Calu3 (cell line): ENCODE results near the gene TMEM222. TPM values are rescaled to one million over a fixed set of nuclear protein-coding genes. Genes with fewer than 3 reads are reported as not detected.

Source experiments
- BruUV-seq: library from RNA; stranded (reverse); fragments of 400-500 nt; replicated peaks from 2 replicates; lab custom pipeline; 2021; lab: Mats Ljungman, UMichigan
- CTCF ChIA-PET: fragments of 300-600 bp; sonication (Branson Sonifier 250); formaldehyde crosslinking; loops from one replicate; lab custom pipeline; 2022; ENCODE audit warnings: antibody characterized with exemption; lab: Charles Lee
- DNase-seq: peaks from one replicate; pipeline ENCODE4 v3.0.0; 2022
- H3K27ac Mint-ChIP-seq: one replicate; pipeline ENCODE4 v1.8.0; 2022; ENCODE audit warnings: mixed read lengths; ENCODE audit not compliant: unreplicated experiment
- H3K27me3 Mint-ChIP-seq: one replicate; pipeline ENCODE4 v1.8.0; 2022; ENCODE audit warnings: mixed read lengths; ENCODE audit not compliant: unreplicated experiment
- H3K36me3 Mint-ChIP-seq: one replicate; pipeline ENCODE4 v1.8.0; 2022; ENCODE audit warnings: mild to moderate bottlenecking, moderate library complexity, mixed read lengths; ENCODE audit not compliant: insufficient read depth, unreplicated experiment
- H3K4me1 Mint-ChIP-seq: one replicate; pipeline ENCODE4 v1.8.0; 2022; ENCODE audit warnings: mild to moderate bottlenecking, low read depth, mixed read lengths; ENCODE audit not compliant: unreplicated experiment
- H3K4me3 Mint-ChIP-seq: one replicate; pipeline ENCODE4 v1.8.0; 2022; ENCODE audit warnings: mild to moderate bottlenecking, low read depth, moderate library complexity, mixed read lengths; ENCODE audit not compliant: unreplicated experiment
- H3K9me3 Mint-ChIP-seq: one replicate; pipeline ENCODE4 v1.8.0; 2022; ENCODE audit warnings: low read depth, mixed read lengths; ENCODE audit not compliant: unreplicated experiment
- intact Hi-C: fragments of 100-400 bp; cut with micrococcal nuclease; formaldehyde crosslinking; loops from one replicate; pipeline ENCODE4 v1.10.0; 2022; ENCODE audit not compliant: unreplicated experiment
- total RNA-seq: library from RNA; stranded (reverse); gene quantifications from 2 replicates; pipeline ENCODE4 v1.2.3, GENCODE V29; 2022
- TF ChIP-seq, protein P1 (sequence below): fragments of 200-600 bp; IDR thresholded peaks from one replicate; pipeline ENCODE4 v1.8.0; 2022; ENCODE audit warnings: antibody characterized with exemption; ENCODE audit not compliant: unreplicated experiment

The TMEM222 gene
- total RNA-seq, 1 experiment from 2014 or later = 30.4 TPM

GRCh38 chr1:27365372-27366112 lies 43.6 kb downstream of the TMEM222 start:
- no peaks in the 10 kb centered on the region for H3K9me3 Mint-ChIP-seq
- peak; percentile 71 for DNase-seq
- intact Hi-C loops = no loop called here
- H3K4me3 Mint-ChIP-seq = peak overlapping the region; percentile 90
- peaks cover 25% of the 10 kb centered on the region for H3K36me3 Mint-ChIP-seq
- H3K4me1 Mint-ChIP-seq = peaks cover 7% of the 10 kb centered on the region
- no peaks in the 10 kb centered on the region for H3K27me3 Mint-ChIP-seq
- TF ChIP-seq, protein P1, sequence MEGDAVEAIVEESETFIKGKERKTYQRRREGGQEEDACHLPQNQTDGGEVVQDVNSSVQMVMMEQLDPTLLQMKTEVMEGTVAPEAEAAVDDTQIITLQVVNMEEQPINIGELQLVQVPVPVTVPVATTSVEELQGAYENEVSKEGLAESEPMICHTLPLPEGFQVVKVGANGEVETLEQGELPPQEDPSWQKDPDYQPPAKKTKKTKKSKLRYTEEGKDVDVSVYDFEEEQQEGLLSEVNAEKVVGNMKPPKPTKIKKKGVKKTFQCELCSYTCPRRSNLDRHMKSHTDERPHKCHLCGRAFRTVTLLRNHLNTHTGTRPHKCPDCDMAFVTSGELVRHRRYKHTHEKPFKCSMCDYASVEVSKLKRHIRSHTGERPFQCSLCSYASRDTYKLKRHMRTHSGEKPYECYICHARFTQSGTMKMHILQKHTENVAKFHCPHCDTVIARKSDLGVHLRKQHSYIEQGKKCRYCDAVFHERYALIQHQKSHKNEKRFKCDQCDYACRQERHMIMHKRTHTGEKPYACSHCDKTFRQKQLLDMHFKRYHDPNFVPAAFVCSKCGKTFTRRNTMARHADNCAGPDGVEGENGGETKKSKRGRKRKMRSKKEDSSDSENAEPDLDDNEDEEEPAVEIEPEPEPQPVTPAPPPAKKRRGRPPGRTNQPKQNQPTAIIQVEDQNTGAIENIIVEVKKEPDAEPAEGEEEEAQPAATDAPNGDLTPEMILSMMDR = no peak
- CTCF ChIA-PET = interaction anchor here (0.6 to 1.9 kb wide), 14 partner anchors 21 to 1347 kb away, joined by 3 to 10 read pairs (median 4); partner anchors contain the start of gene SYTL1
- H3K27ac Mint-ChIP-seq = peak overlapping the region; percentile 94
- BruUV-seq = no TSS peak

DNA sequence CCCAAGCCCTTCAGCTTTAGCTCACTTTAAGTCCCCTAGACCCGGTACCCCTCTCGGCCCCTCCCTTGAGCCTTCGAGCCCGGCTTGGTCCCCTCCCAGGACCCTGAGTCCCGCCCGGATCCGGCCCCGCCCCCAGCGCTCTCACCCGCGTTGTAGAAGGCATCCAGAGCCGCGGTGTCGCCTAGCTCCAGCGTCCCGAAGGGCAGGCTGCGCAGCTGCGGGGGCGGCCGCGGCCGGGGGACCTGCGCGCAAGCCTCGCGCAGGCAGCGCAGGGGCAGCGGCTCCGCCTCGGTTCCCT lies 44.1 kb downstream of the TMEM222 start:
- no TSS peak for BruUV-seq
- H3K27ac Mint-ChIP-seq = peak overlapping the region; percentile 94
- TF ChIP-seq, protein P1 = no peak
- peaks cover 24% of the 10 kb centered on the region for H3K36me3 Mint-ChIP-seq
- H3K9me3 Mint-ChIP-seq = no peaks in the 10 kb centered on the region
- H3K4me1 Mint-ChIP-seq = peaks cover 7% of the 10 kb centered on the region
- intact Hi-C loops = no loop called here
- peak overlapping the region; percentile 90 for H3K4me3 Mint-ChIP-seq
- H3K27me3 Mint-ChIP-seq = no peaks in the 10 kb centered on the region
- CTCF ChIA-PET = interaction anchor here (0.6 to 1.9 kb wide), 12 partner anchors 24 to 1347 kb away, joined by 3 to 10 read pairs (median 4); partner anchors contain the start of gene SYTL1
- DNase-seq = peak; percentile 74

DNA sequence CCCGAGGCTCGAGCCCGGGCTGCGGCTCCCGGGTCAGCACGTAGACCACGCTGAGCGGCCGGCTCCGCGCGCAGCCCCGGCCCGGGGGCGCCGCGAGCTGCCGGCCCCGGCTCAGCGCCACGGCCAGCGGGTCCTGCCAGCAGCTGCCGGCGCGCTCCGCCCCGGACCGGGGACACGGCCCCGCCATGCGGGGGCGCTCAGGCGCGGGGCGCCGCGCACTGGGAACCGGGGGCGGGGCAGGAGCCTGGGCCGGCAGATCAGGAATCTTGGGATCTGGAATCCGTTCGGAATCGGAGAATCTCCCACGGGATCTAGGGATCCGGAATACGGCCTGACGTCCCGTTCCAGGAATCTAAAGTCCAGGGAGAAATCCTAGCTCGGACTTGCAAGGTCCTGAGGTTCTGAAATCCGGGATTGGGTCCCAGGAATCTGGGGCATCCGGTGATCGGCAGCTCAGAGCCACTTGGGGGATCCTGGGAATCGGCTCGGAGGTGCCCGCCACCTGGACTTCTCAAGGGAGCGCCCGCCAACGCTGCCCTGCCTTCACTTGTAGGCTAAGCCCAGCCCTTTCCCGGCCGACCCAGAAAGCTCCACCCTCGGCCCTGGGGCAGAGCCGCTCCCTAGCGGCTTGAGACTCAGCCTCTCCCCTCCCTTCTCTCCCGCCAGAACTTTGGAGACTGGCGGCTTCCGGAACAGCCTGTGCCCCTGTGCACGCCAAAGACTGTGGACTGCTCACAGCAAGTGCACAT lies 44.6 kb downstream of the TMEM222 start, which contains the start of gene MAP3K6:
MAP3K6 (minus strand) TSS at position 551 of the 749 bp plus-strand sequence; CDS start at position 187, 364 bp downstream.
- BruUV-seq = no TSS peak
- TF ChIP-seq, protein P1 = no peak
- DNase-seq = peak; percentile 79
- peak within 1 kb of the TSS; percentile 94 for H3K27ac Mint-ChIP-seq
- no peaks in the 10 kb centered on the region for H3K27me3 Mint-ChIP-seq
- CTCF ChIA-PET = interaction anchor here (0.6 to 1.9 kb wide), 7 partner anchors 24 to 1346 kb away, joined by 3 to 10 read pairs (median 6); partner anchors contain the start of gene SYTL1
- peak within 1 kb of the TSS; percentile 90 for H3K4me3 Mint-ChIP-seq
- intact Hi-C loops = no loop called here
- H3K9me3 Mint-ChIP-seq = no peaks in the 10 kb centered on the region
- H3K36me3 Mint-ChIP-seq = peaks cover 24% of the 10 kb centered on the region
- peaks cover 7% of the 10 kb centered on the region for H3K4me1 Mint-ChIP-seq

- Mint-ChIP-seq H3K9me3 (no peaks in the 10 kb centered on the region), H3K4me3 (peak overlapping the region; percentile 65), H3K4me1 (peaks cover 7% of the 10 kb centered on the region), H3K36me3 (peaks cover 24% of the 10 kb centered on the region), H3K27ac (peak overlapping the region; percentile 50), H3K27me3 (no peaks in the 10 kb centered on the region)
- no TSS peak for BruUV-seq
- TF ChIP-seq, protein P1 = no peak
- DNase-seq = no peak
- CTCF ChIA-PET = interaction anchor here (1.1 to 1.9 kb wide), 2 partner anchors 28 to 67 kb away, joined by 3 to 10 read pairs; no protein-coding TSS in a partner anchor
- intact Hi-C loops = no loop called here
Observed at GRCh38 chr1:27367160-27367650, 45.2 kb downstream of the TMEM222 start.
